ENCODE results near the gene PM20D2.

The PM20D2 gene

GRCh38 chr6:89205819-89206218 lies 60.0 kb downstream of the PM20D2 start:
- no peak for DNase-seq

GRCh38 chr6:89208551-89208950 lies 62.7 kb downstream of the PM20D2 start:
- DNase-seq, result no peak

GRCh38 chr6:89209457-89209856 lies 63.6 kb downstream of the PM20D2 start:
- no peak for DNase-seq

- no peak for DNase-seq
Observed at GRCh38 chr6:89212472-89212871, 66.6 kb downstream of the PM20D2 start.

GRCh38 chr6:89214197-89214596 lies 68.3 kb downstream of the PM20D2 start:
- no peak for DNase-seq
